HG02852 (cell line): ENCODE results near the gene ZNF148.

Source experiments
- ATAC-seq: cut with Tn5 transposase; IDR thresholded peaks from one replicate; pipeline ENCODE4 v1.9.1; 2021; ENCODE audit warnings: mild to moderate bottlenecking, moderate library complexity; ENCODE audit not compliant: unreplicated experiment

The ZNF148 gene

GRCh38 chr3:125194061-125194848 lies 180.9 kb downstream of the ZNF148 start:
- no peak for ATAC-seq

DNA sequence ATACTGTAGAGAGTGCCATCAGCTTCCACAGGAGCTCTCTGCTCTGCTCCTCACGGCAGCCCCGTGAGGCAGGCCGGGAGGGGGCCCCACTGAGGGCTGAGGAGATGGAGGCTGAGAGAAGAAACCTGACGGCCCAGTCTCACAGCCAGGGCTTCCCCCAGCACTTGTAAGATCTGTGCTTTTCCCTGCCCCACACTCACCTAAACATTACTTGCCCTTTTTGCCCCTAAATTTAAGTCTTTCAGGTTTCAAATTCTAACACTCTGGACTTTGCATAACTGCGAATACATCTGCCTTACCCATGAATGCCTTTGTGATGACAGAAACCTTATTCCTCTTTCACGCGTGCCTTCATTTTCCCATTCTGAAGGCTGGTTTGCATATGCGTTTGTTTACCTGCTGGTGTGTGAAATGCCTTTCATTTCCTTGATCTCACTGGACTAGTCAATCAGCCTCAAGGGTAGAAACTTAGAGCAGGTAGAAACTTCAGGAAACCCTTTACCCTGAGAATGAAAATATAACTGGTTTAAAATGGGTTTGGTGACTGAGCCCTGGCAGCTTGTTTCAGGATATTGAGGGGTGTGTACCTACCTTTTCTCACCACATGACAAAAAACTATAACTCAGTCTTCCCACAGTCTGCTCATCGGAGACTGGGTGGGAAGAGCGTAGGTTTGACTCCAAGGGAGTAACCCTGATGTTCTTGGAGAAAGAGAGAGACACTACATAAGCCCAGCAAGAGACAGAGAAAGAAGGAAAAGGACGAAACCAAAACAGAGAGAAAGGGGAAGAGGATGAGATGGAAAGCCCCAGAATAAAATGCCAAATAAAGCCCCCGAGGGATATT lies 182.7 kb downstream of the ZNF148 start:
- peak; percentile 75 for ATAC-seq

DNA sequence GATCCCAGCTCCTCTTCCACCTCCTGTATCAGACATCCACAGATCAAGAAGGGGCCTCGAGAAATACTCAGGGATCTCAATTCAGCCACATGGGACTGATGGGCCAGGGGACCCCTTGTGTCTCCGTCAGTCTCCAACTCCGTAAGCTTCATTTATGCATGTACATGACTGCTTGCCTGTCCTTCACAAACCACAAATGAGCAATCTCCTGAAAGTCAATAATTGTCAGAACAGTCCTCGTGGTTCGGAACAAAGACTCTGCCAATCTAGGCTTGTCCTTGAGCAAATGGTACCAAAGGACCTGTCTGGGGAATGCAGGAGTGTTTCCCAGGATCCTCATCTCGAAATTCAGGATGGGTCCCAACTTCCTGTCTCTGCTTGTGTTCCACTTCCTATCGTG lies 183.4 kb downstream of the ZNF148 start:
- ATAC-seq, result no peak

GRCh38 chr3:125191256-125191655 lies 183.9 kb downstream of the ZNF148 start:
- ATAC-seq, result no peak

GRCh38 chr3:125190786-125191185 lies 184.3 kb downstream of the ZNF148 start:
- ATAC-seq, result no peak

GRCh38 chr3:125189378-125190165 lies 185.6 kb downstream of the ZNF148 start:
- no peak for ATAC-seq

DNA sequence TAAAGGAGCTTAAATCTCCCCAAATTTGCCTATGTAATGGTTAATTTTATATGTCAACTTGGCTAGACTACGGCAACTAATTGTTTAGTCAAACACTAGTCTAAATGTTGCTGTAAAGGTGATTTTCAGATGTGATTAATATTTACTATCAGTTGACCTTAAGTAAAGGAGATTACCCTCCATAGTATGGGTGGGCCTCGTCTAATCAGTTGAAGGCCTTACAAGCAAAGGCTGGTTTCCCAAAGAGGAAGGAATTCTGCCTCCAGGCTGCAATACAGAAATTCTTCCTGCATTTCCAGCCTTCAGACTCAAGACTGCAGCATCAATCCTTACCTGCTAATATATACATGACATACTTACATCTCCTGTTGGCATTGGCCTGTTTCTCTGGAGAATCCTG lies 186.2 kb downstream of the ZNF148 start:
- ATAC-seq, result no peak

GRCh38 chr3:125187599-125187910 lies 187.6 kb downstream of the ZNF148 start:
- no peak for ATAC-seq

DNA sequence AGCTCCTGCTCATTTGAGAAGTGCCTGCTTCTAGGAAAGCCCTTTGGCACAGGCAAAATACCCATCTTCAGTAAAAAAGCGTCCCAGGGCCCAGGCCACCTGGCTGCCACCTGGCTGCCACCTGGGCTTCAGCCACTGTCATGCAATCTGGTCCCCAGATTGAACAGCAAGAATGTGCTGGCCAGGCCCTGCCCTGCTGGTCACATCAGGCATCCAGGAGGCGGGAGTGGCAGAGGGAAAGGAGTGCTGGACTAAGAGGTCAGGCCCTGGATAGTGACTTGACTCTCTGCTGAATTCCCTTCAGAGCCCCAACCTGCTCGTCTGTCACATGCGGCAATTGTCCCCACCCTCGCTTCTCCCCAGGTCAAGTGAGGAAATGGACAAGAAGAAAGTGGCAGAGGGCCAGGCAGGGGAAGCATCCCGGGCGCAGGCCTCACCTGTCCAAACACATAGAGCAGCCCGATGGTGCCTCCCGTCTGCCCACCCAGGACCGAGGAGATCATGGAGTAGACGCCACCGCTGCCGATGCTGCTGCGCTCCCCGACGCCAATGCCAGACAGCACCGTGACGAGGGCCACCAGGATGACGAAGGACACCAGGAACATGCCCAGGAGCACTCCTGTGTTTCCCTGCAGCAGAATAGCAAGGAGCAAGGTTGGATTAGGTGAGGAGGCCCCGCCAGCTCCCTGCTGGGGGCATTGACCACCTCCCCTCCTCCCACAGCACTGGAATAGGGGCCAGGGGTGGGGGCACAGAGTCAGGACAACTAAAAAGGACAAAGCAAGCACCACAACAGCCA lies 188.1 kb downstream of the ZNF148 start:
- no peak for ATAC-seq

- peak; percentile 89 for ATAC-seq
These were observed 188.8 kb downstream of the ZNF148 start for GRCh38 chr3:125186261-125186787.

- ATAC-seq, result peak; percentile 8
These were observed 189.3 kb downstream of the ZNF148 start for GRCh38 chr3:125185805-125186204.

DNA sequence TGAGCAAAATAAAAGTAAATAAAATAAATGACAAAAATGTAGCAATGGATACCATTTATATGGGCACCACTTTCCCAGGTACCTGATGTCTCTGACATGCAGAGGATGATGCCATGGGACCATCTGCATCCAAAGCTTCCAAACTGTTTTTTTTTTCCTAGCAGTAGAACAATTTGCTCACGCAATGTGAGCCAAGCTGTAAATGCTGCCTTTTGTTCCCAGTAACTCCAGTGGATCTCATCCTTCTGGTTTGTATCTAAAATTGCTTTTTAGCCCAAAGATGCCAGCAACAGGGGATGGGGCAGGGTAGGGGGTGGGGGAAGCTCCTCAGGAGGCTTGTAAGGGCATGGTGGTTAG lies 195.3 kb downstream of the ZNF148 start:
- no peak for ATAC-seq

GRCh38 chr3:125179143-125179883 lies 195.8 kb downstream of the ZNF148 start:
- peak; percentile 52 for ATAC-seq

DNA sequence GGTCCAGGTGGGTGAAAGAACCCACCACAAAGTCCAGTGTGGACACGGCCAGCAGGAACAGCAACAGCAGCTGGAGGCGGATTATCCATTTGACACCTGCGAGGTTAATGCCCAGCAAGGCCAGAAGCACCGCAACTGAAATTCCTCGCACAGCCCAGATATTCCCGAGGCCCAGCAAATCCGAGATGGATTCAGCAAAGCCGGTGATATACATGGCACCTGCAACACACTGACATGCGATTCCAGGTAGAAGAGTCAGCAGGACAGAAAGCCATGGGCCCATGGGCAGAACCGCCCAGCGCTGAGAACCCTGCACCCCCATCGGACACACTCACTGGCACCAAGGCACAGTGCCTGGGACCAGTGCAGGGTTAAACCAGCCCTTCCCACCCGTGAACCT lies 197.4 kb downstream of the ZNF148 start:
- no peak for ATAC-seq
